ENCODE results near the gene PLEKHA7.
"Not testable (repeated sequence)": the region's sequence is repeated elsewhere in the genome, so short reads cannot be mapped to it uniquely, and the experiment has no call there.

The PLEKHA7 gene

GRCh38 chr11:16979703-16980622 is 34.3 kb downstream of the PLEKHA7 start:
- in situ Hi-C loops (cut with MboI; ENCODE audit: low sequenced_read_pairs): no loop called here

- in situ Hi-C loops (cut with MboI; ENCODE audit: low sequenced_read_pairs): no loop called here
These were observed 36.3 kb downstream of the PLEKHA7 start for GRCh38 chr11:16977994-16978315.

GRCh38 chr11:16977136-16977993 is 36.8 kb downstream of the PLEKHA7 start:
- in situ Hi-C loops (cut with MboI; ENCODE audit: low sequenced_read_pairs): no loop called here

GRCh38 chr11:16976379-16976778 is 37.8 kb downstream of the PLEKHA7 start:
- in situ Hi-C loops (cut with MboI; ENCODE audit: low sequenced_read_pairs): no loop called here

GRCh38 chr11:16975906-16976305 is 38.3 kb downstream of the PLEKHA7 start:
- in situ Hi-C loops (cut with MboI; ENCODE audit: low sequenced_read_pairs): no loop called here

- in situ Hi-C loops (cut with MboI; ENCODE audit: low sequenced_read_pairs): no loop called here
These were observed 40.8 kb downstream of the PLEKHA7 start for GRCh38 chr11:16973338-16973964.

- in situ Hi-C loops (cut with MboI; ENCODE audit: low sequenced_read_pairs): no loop called here
These were observed 44.9 kb downstream of the PLEKHA7 start for GRCh38 chr11:16969010-16969999.

- in situ Hi-C loops (cut with MboI; ENCODE audit: low sequenced_read_pairs): no loop called here
These were observed 46.0 kb downstream of the PLEKHA7 start for GRCh38 chr11:16968196-16968595.

GRCh38 chr11:16966930-16967671 is 47.1 kb downstream of the PLEKHA7 start:
- in situ Hi-C loops (cut with MboI; ENCODE audit: low sequenced_read_pairs): no loop called here

- in situ Hi-C loops (cut with MboI; ENCODE audit: low sequenced_read_pairs): no loop called here
These were observed 49.7 kb downstream of the PLEKHA7 start for GRCh38 chr11:16964501-16964900.

GRCh38 chr11:16963316-16963876 is 50.8 kb downstream of the PLEKHA7 start:
- in situ Hi-C loops (cut with MboI; ENCODE audit: low sequenced_read_pairs): no loop called here

- in situ Hi-C loops (cut with MboI; ENCODE audit: low sequenced_read_pairs): not testable (repeated sequence)
These were observed 51.6 kb downstream of the PLEKHA7 start for GRCh38 chr11:16962589-16962988.

- in situ Hi-C loops (cut with MboI; ENCODE audit: low sequenced_read_pairs): no loop called here
These were observed 52.1 kb downstream of the PLEKHA7 start for GRCh38 chr11:16962146-16962545.

- in situ Hi-C loops (cut with MboI; ENCODE audit: low sequenced_read_pairs): no loop called here
These were observed 54.0 kb downstream of the PLEKHA7 start for GRCh38 chr11:16960250-16960649.

- in situ Hi-C loops (cut with MboI; ENCODE audit: low sequenced_read_pairs): no loop called here
These were observed 54.6 kb downstream of the PLEKHA7 start for GRCh38 chr11:16959602-16960001.

- in situ Hi-C loops (cut with MboI; ENCODE audit: low sequenced_read_pairs): no loop called here
These were observed 55.4 kb downstream of the PLEKHA7 start for GRCh38 chr11:16958833-16959232.

- in situ Hi-C loops (cut with MboI; ENCODE audit: low sequenced_read_pairs): no loop called here
These were observed 57.6 kb downstream of the PLEKHA7 start for GRCh38 chr11:16956538-16957153.

GRCh38 chr11:16953663-16954062 is 60.6 kb downstream of the PLEKHA7 start:
- in situ Hi-C loops (cut with MboI; ENCODE audit: low sequenced_read_pairs): no loop called here

Data from HL-60/S4 treated with retinoic acid at 250 ng/mL for 4 days and 3 days (cell line).